ENCODE data around the gene OR5B21.

Gene OR5B21

DNA sequence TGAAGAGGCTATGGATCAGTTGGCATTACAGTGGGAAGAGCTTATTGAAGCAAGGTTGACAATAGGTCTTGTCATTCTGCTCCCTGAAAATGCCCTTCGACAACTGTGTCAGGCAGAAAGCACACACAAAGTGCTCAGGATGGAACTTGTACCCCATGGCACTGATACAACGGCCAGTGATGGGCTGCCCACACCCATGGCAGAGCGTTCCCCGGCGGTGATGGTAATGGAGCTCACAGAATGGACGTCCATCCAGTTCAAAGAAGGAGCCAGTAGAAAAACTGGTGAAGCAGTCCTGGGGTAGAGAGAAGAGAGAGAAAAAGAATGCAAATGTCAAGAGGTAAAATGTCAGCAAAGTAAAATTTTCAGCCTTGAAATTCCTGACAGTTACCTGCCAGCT, 19.5 kb upstream of the OR5B21 start:
- TF ChIP-seq, protein P1, sequence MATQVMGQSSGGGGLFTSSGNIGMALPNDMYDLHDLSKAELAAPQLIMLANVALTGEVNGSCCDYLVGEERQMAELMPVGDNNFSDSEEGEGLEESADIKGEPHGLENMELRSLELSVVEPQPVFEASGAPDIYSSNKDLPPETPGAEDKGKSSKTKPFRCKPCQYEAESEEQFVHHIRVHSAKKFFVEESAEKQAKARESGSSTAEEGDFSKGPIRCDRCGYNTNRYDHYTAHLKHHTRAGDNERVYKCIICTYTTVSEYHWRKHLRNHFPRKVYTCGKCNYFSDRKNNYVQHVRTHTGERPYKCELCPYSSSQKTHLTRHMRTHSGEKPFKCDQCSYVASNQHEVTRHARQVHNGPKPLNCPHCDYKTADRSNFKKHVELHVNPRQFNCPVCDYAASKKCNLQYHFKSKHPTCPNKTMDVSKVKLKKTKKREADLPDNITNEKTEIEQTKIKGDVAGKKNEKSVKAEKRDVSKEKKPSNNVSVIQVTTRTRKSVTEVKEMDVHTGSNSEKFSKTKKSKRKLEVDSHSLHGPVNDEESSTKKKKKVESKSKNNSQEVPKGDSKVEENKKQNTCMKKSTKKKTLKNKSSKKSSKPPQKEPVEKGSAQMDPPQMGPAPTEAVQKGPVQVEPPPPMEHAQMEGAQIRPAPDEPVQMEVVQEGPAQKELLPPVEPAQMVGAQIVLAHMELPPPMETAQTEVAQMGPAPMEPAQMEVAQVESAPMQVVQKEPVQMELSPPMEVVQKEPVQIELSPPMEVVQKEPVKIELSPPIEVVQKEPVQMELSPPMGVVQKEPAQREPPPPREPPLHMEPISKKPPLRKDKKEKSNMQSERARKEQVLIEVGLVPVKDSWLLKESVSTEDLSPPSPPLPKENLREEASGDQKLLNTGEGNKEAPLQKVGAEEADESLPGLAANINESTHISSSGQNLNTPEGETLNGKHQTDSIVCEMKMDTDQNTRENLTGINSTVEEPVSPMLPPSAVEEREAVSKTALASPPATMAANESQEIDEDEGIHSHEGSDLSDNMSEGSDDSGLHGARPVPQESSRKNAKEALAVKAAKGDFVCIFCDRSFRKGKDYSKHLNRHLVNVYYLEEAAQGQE (IDR thresholded peaks at IDR 0.05; ENCODE audit: insufficient read depth in 1 of 2, low read depth in 2 of 2, low read length in 2 of 2), result no peak
- TF ChIP-seq TAF1 (IDR thresholded peaks at IDR 0.05; ENCODE audit: borderline replicate concordance, insufficient read depth, low read length) (no peak), SIN3A (IDR thresholded peaks at IDR 0.05; ENCODE audit: borderline replicate concordance, insufficient read depth, low read length) (no peak), POLR2AphosphoS5 (IDR thresholded peaks at IDR 0.05; ENCODE audit: low read depth, low read length) (no peak), FOXP2 (optimal IDR thresholded peaks at IDR 0.05; ENCODE audit: borderline replicate concordance, extremely low read depth, extremely low read length, insufficient read depth) (no peak)

GRCh38 chr11:58526721-58527120, 18.8 kb upstream of the OR5B21 start:
- TF ChIP-seq FOXP2 (optimal IDR thresholded peaks at IDR 0.05; ENCODE audit: borderline replicate concordance, extremely low read depth, extremely low read length, insufficient read depth), result no peak
- no peak for TF ChIP-seq TAF1 (IDR thresholded peaks at IDR 0.05; ENCODE audit: borderline replicate concordance, insufficient read depth, low read length)
- TF ChIP-seq, protein P1 (IDR thresholded peaks at IDR 0.05; ENCODE audit: insufficient read depth in 1 of 2, low read depth in 2 of 2, low read length in 2 of 2), result no peak
- TF ChIP-seq SIN3A (IDR thresholded peaks at IDR 0.05; ENCODE audit: borderline replicate concordance, insufficient read depth, low read length), result no peak
- no peak for TF ChIP-seq POLR2AphosphoS5 (IDR thresholded peaks at IDR 0.05; ENCODE audit: low read depth, low read length)

DNA sequence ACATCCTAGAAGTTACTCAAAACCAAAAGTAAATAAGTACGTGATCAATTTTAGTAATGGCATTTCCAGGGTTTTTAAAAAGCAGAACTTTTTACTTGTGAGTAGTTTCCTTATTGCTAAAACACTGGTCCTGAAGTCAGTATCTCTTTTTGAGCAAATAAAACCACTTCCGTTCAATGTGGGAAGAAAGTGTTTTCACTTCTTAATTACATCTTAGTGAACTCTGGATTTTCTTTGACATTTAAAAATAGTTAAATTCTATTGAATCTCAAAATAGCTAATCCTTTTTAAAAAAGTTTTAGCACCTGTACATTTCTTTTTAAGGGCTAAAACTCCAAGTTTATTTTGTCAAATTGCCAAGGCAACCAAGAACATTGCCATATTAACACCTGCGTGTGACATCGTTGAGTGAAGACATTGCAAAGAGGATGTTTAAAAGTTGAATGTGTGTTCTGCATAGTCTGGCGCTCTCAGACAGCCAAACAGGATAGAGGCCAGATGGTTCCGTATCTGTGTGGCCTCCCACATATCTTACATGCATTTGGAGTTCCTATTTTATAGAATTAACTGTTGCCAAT, 17.2 kb upstream of the OR5B21 start:
- TF ChIP-seq, protein P1 (IDR thresholded peaks at IDR 0.05; ENCODE audit: insufficient read depth in 1 of 2, low read depth in 2 of 2, low read length in 2 of 2), result no peak
- no peak for TF ChIP-seq SIN3A (IDR thresholded peaks at IDR 0.05; ENCODE audit: borderline replicate concordance, insufficient read depth, low read length)
- no peak for TF ChIP-seq TAF1 (IDR thresholded peaks at IDR 0.05; ENCODE audit: borderline replicate concordance, insufficient read depth, low read length)
- no peak for TF ChIP-seq POLR2AphosphoS5 (IDR thresholded peaks at IDR 0.05; ENCODE audit: low read depth, low read length)
- no peak for TF ChIP-seq FOXP2 (optimal IDR thresholded peaks at IDR 0.05; ENCODE audit: borderline replicate concordance, extremely low read depth, extremely low read length, insufficient read depth)

GRCh38 chr11:58524232-58525036, 16.5 kb upstream of the OR5B21 start:
- TF ChIP-seq POLR2AphosphoS5 (IDR thresholded peaks at IDR 0.05; ENCODE audit: low read depth, low read length) (no peak), SIN3A (IDR thresholded peaks at IDR 0.05; ENCODE audit: borderline replicate concordance, insufficient read depth, low read length) (no peak), FOXP2 (optimal IDR thresholded peaks at IDR 0.05; ENCODE audit: borderline replicate concordance, extremely low read depth, extremely low read length, insufficient read depth) (no peak)

DNA sequence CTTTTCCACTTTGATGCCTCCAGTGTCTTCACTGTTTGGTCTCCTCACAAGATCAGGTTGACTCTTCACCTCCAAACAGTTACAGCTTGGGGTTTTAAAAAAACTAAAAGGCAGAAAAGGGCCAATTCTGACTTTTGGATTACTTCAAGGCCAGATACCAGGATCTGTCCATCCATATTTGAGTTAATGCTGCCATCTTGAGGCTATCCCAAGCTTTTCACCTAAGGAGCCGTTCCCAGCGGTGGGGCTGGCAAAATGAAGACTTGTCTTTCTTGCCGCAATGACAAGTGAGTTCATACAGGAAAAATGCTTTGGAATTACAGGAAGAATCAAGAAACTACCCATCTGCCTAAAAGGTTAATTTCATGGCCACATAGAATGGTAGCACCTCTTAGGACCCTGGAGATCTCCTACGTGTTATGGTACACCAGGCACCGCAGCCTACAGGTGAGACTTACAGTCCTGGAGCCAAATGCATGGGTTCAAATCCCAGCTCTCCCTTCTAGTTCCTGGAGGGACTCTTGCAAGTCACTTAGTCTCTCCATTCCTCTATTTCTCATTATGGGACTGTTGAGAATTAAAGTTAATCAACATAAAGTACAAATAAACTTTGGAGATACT, 6.0 kb upstream of the OR5B21 start:
- TF ChIP-seq TAF1 (IDR thresholded peaks at IDR 0.05; ENCODE audit: borderline replicate concordance, insufficient read depth, low read length) (no peak), POLR2AphosphoS5 (IDR thresholded peaks at IDR 0.05; ENCODE audit: low read depth, low read length) (no peak), FOXP2 (optimal IDR thresholded peaks at IDR 0.05; ENCODE audit: borderline replicate concordance, extremely low read depth, extremely low read length, insufficient read depth) (no peak), SIN3A (IDR thresholded peaks at IDR 0.05; ENCODE audit: borderline replicate concordance, insufficient read depth, low read length) (no peak)
- TF ChIP-seq, protein P1 (IDR thresholded peaks at IDR 0.05; ENCODE audit: insufficient read depth in 1 of 2, low read depth in 2 of 2, low read length in 2 of 2), result no peak
